GM06990 (cell line): ENCODE data around the gene DNAI2.

Experiments used
- DNase-seq: peaks from one replicate; pipeline ENCODE4 v3.0.0-alpha.2; 2011; ENCODE audit not compliant: insufficient read length; ENCODE audit errors: extremely low read depth
- H3K27me3 ChIP-seq: replicated peaks from 2 replicates; pipeline ENCODE4 v1.6.0; 2011; ENCODE audit warnings: low read length; ENCODE audit not compliant: control insufficient read depth, insufficient read depth
- H3K36me3 ChIP-seq: 2 replicates; pipeline ENCODE4 v1.5.1; 2011; ENCODE audit warnings: low read length; ENCODE audit not compliant: control insufficient read depth, insufficient read depth
- H3K4me3 ChIP-seq: replicated peaks from 2 replicates; pipeline ENCODE4 v1.5.1; 2011; ENCODE audit warnings: low read depth, mild to moderate bottlenecking, control low read depth, low read length
- CTCF ChIP-seq: IDR thresholded peaks from 2 replicates; pipeline ENCODE4 v1.5.1; 2011; ENCODE audit warnings: low read length, control low read depth, mild to moderate bottlenecking, inconsistent platforms; ENCODE audit not compliant: insufficient read depth, poor library complexity, severe bottlenecking

Gene DNAI2

GRCh38 chr17:74267579-74267978 lies 6.5 kb upstream of the DNAI2 start:
- Histone ChIP-seq H3K4me3 (no peak overlapping the region), H3K36me3 (no peaks in the 10 kb centered on the region), H3K27me3 (no peaks in the 10 kb centered on the region)
- DNase-seq: no peak
- no peak for TF ChIP-seq CTCF

GRCh38 chr17:74267987-74268499 lies 6.0 kb upstream of the DNAI2 start:
- Histone ChIP-seq H3K36me3 (no peaks in the 10 kb centered on the region), H3K27me3 (no peaks in the 10 kb centered on the region), H3K4me3 (no peak overlapping the region)
- DNase-seq: no peak
- TF ChIP-seq CTCF: no peak

- no peaks in the 10 kb centered on the region for H3K27me3 ChIP-seq
- no peak for DNase-seq
- TF ChIP-seq CTCF: no peak
Observed at GRCh38 chr17:74268558-74268957, 5.5 kb upstream of the DNAI2 start.

GRCh38 chr17:74270333-74270732 lies 3.7 kb upstream of the DNAI2 start:
- H3K27me3 ChIP-seq: no peaks in the 10 kb centered on the region; the same call in 1 of the 2 replicates
- no peak for TF ChIP-seq CTCF

More at GRCh38 chr17:74268558-74268957, 5.5 kb upstream of the DNAI2 start:
- no peaks in the 10 kb centered on the region for H3K36me3 ChIP-seq
- no peak overlapping the region for H3K4me3 ChIP-seq

GRCh38 chr17:74271281-74271680 lies 2.8 kb upstream of the DNAI2 start:
- H3K27me3 ChIP-seq: no peaks in the 10 kb centered on the region; the same call in 1 of the 2 replicates
- H3K4me3 ChIP-seq: no peak overlapping the region
- TF ChIP-seq CTCF: no peak
- no peak for DNase-seq
- H3K36me3 ChIP-seq: no peaks in the 10 kb centered on the region

More at GRCh38 chr17:74270333-74270732, 3.7 kb upstream of the DNAI2 start:
- Histone ChIP-seq H3K4me3 (no peak overlapping the region), H3K36me3 (no peaks in the 10 kb centered on the region)
- DNase-seq: no peak
